ENCODE results near the gene CTNNBL1.

CTNNBL1 gene, protein sequence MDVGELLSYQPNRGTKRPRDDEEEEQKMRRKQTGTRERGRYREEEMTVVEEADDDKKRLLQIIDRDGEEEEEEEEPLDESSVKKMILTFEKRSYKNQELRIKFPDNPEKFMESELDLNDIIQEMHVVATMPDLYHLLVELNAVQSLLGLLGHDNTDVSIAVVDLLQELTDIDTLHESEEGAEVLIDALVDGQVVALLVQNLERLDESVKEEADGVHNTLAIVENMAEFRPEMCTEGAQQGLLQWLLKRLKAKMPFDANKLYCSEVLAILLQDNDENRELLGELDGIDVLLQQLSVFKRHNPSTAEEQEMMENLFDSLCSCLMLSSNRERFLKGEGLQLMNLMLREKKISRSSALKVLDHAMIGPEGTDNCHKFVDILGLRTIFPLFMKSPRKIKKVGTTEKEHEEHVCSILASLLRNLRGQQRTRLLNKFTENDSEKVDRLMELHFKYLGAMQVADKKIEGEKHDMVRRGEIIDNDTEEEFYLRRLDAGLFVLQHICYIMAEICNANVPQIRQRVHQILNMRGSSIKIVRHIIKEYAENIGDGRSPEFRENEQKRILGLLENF

DNA sequence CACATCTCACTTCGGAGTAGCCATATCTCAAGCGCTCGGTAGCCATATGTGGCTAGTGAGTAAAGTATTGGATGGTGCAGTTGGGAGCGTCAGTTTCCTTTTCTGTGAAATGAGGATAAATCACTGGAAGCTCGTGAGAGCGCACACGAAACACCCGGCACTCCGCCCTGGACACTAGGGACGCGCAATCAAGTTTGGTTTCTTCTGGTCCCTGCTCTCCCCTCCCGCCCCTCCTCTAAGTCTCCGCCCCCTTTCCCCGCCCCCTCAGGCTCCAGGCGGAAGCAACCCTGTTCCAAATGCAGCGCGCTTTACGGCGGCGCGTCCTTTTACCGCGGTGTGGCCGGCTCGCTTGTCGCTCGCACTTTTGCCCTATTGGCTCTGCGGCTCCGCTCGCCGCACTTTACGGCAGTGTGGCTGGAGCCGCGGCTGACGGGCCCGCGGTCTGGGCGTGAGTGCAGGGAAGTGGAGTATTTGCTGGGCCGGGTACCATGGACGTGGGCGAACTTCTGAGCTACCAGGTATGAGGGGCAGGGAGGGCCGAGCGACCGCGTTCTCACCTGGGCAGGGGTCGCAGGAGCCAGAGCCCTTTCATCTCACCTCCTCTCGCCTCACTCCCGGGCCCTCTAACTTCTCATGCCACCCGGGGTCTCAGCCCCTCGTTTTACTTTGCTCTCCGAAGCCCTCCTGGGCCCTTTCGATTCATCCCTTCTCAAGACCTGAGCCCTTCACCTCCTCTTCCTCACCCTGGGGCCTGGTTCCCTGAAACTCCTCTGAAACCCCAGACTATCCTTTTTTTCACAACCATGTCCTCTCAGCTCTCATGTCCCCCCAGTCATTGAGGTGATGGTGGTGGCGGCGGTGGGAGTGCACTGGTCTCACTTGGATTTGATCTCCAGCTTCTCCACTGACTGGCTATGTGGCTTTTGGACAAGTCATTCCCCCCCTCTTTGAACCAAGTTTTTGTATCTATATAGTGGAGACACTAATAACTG, at the start of gene CTNNBL1:
CTNNBL1 (plus strand) TSS at position 396 of the 992 bp plus-strand sequence; CDS start at position 489, 93 bp downstream.
- peak within 1 kb of the TSS; percentile 98 for H3K4me3 ChIP-seq (ENCODE audit: low read depth, low read length)
- no peaks in the 10 kb centered on the region for H3K4me1 ChIP-seq (ENCODE audit: control insufficient read depth, insufficient read depth, low read length)
- no peaks in the 10 kb centered on the region for H3K36me3 ChIP-seq (ENCODE audit: control insufficient read depth, insufficient read depth, low read length)
- no peaks in the 10 kb centered on the region for H3K9me3 ChIP-seq (ENCODE audit: control insufficient read depth, insufficient read depth, low read length)
- no peaks in the 10 kb centered on the region for H3K27me3 ChIP-seq (ENCODE audit: control insufficient read depth, insufficient read depth, low read length)
- H3K9ac ChIP-seq (ENCODE audit: low read depth, low read length), result peak within 1 kb of the TSS; percentile 94

DNA sequence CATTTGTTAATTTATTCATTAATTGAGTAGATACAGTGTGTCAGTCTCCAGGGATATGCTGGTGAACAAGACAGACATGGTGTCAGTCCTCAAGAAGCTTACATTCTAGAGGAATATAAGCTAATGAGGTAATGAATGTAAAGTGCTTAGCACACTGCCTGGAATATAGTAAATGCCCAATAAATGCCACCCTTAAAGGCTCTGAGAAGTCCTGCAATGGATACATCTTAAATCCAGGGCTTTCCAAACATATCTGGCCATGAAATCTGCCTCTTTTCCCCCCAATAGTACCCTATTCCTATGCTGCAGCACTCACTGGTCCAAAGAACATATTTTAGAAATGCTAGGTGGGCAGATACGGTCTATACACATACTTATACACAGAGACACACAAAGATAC, 49.2 kb upstream of the CTNNBL1 start:
- no peak overlapping the region for H3K9ac ChIP-seq (ENCODE audit: low read depth, low read length)
- peaks cover 2% of the 10 kb centered on the region for H3K27me3 ChIP-seq (ENCODE audit: control insufficient read depth, insufficient read depth, low read length)
- no peaks in the 10 kb centered on the region for H3K4me1 ChIP-seq (ENCODE audit: control insufficient read depth, insufficient read depth, low read length)
- H3K4me3 ChIP-seq (ENCODE audit: low read depth, low read length), result no peak overlapping the region
- H3K36me3 ChIP-seq (ENCODE audit: control insufficient read depth, insufficient read depth, low read length), result no peaks in the 10 kb centered on the region
- no peaks in the 10 kb centered on the region for H3K9me3 ChIP-seq (ENCODE audit: control insufficient read depth, insufficient read depth, low read length)

DNA sequence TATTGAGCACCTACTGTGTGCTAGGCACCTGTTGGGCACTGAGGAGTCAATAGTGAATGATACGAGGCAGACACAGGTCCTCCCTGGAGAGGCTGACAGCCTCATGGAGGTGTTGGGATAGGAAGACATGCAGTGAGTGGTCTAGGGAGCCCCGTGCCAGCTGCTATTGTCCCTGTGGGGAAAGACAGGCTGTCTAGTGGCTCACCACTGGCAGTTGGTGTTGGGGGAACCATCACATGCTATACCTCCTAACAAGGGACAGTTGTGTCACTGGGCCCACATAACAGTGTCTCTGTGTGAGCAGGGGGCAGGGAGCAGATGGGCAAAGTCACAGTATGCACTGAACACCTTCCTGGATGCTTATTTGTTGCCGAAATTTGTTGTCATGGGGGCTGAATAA, 45.9 kb upstream of the CTNNBL1 start:
- H3K4me3 ChIP-seq (ENCODE audit: low read depth, low read length), result no peak overlapping the region
- no peaks in the 10 kb centered on the region for H3K4me1 ChIP-seq (ENCODE audit: control insufficient read depth, insufficient read depth, low read length)
- peaks cover 2% of the 10 kb centered on the region for H3K27me3 ChIP-seq (ENCODE audit: control insufficient read depth, insufficient read depth, low read length)
- H3K9me3 ChIP-seq (ENCODE audit: control insufficient read depth, insufficient read depth, low read length), result no peaks in the 10 kb centered on the region
- H3K36me3 ChIP-seq (ENCODE audit: control insufficient read depth, insufficient read depth, low read length), result no peaks in the 10 kb centered on the region
- H3K9ac ChIP-seq (ENCODE audit: low read depth, low read length), result no peak overlapping the region

DNA sequence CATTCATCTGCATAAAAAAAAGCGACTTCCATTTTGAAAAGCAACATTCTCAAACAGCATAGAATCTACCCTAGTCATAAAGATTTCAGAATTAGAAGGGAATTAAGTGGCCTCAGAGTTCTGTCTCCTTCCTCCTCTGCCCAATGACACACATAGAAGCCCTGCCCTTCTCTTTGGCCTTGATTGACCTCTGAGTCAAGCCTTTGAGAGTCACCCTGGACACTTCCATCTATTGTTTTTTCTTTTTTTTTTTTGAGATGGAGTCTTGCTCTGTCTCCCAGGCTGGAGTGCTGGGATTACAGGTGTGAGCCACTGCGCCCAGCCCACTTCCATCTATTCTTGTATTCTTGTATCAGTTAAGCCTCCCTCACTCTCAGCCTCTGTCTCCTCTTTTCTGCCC, 44.8 kb upstream of the CTNNBL1 start:
- Histone ChIP-seq H3K4me1 (ENCODE audit: control insufficient read depth, insufficient read depth, low read length) (no peaks in the 10 kb centered on the region), H3K27me3 (ENCODE audit: control insufficient read depth, insufficient read depth, low read length) (peaks cover 2% of the 10 kb centered on the region), H3K9me3 (ENCODE audit: control insufficient read depth, insufficient read depth, low read length) (no peaks in the 10 kb centered on the region), H3K36me3 (ENCODE audit: control insufficient read depth, insufficient read depth, low read length) (no peaks in the 10 kb centered on the region), H3K9ac (ENCODE audit: low read depth, low read length) (no peak overlapping the region), H3K4me3 (ENCODE audit: low read depth, low read length) (no peak overlapping the region)

DNA sequence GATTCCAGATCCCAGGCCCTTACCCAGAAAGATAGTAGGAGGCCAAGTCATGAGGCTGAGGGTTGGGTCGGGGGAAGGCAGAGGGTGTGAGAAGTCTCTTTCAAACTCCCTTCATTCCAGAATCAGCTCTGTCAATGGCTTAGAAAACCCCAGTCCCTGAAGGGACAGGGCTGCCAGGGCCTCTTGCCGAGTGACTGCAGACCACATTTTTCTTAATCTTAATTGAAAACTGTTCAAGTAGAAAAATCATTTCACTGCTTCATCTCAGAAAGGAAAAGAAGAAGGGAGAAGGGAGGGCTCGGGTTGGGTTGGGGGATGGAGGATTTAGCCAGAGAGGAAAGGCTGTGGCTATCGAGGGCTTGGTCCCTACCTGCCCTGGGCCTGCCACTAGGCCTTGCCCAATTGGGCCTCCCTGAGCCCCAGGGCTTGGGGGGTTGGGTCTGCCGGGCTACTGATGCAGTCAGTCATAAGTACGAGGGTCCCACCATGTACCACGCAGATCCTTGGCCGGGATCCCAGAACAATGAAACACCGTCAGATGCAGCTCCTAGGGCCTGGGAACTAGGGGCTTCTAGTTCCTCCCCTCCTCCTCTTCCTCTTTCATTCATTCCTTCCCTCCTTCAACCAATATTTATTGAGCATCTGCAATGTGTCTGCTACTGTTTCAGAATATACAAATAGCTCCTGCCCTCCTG, 44.0 kb upstream of the CTNNBL1 start:
- Histone ChIP-seq H3K36me3 (ENCODE audit: control insufficient read depth, insufficient read depth, low read length) (no peaks in the 10 kb centered on the region), H3K4me3 (ENCODE audit: low read depth, low read length) (no peak overlapping the region), H3K9me3 (ENCODE audit: control insufficient read depth, insufficient read depth, low read length) (no peaks in the 10 kb centered on the region), H3K4me1 (ENCODE audit: control insufficient read depth, insufficient read depth, low read length) (no peaks in the 10 kb centered on the region), H3K9ac (ENCODE audit: low read depth, low read length) (no peak overlapping the region), H3K27me3 (ENCODE audit: control insufficient read depth, insufficient read depth, low read length) (no peaks in the 10 kb centered on the region)

DNA sequence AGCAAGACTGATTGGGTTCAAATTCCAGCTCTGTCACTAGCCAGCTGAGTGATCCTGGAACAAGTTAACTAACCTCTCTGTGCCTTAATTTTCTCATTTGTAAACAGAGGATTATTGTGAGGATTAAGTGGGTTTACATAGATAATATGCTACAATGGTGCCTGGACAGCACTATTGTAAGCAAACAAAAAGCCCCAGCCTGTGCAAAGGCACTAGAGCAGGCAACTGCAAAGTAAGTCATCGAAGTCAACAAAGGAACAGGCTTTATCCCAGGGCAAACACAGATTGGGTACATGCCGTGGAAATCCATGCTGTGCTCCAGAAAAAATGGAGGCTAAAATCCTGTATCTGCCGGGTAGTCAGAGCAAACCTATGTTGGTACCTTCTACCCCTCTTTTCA, 43.2 kb upstream of the CTNNBL1 start:
- H3K9ac ChIP-seq (ENCODE audit: low read depth, low read length), result no peak overlapping the region
- H3K27me3 ChIP-seq (ENCODE audit: control insufficient read depth, insufficient read depth, low read length), result no peaks in the 10 kb centered on the region
- H3K9me3 ChIP-seq (ENCODE audit: control insufficient read depth, insufficient read depth, low read length), result no peaks in the 10 kb centered on the region
- H3K36me3 ChIP-seq (ENCODE audit: control insufficient read depth, insufficient read depth, low read length), result no peaks in the 10 kb centered on the region
- H3K4me3 ChIP-seq (ENCODE audit: low read depth, low read length), result no peak overlapping the region
- H3K4me1 ChIP-seq (ENCODE audit: control insufficient read depth, insufficient read depth, low read length), result no peaks in the 10 kb centered on the region

DNA sequence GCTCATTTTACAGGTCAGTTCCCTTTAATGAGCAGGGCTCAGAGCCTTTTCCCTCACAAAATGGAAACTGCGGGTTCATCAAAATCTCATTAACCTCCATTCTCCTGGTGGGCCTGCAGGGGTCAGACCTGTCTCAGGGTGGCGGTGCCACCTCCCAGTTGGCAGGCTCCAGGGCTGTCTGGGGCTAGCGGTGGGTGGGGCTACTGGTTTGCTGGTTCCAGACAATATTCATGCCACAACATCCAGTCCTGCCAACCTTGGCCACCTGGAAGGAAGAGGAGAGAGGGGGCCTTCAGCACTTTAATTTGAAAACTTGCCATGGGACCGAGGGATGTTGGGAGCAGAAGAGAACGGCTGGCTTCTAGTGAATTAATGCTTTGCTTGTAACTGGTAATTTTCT, 41.9 kb upstream of the CTNNBL1 start:
- H3K4me1 ChIP-seq (ENCODE audit: control insufficient read depth, insufficient read depth, low read length), result no peaks in the 10 kb centered on the region
- H3K36me3 ChIP-seq (ENCODE audit: control insufficient read depth, insufficient read depth, low read length), result no peaks in the 10 kb centered on the region
- H3K9ac ChIP-seq (ENCODE audit: low read depth, low read length), result peak overlapping the region; percentile 26
- no peaks in the 10 kb centered on the region for H3K9me3 ChIP-seq (ENCODE audit: control insufficient read depth, insufficient read depth, low read length)
- H3K27me3 ChIP-seq (ENCODE audit: control insufficient read depth, insufficient read depth, low read length), result no peaks in the 10 kb centered on the region
- H3K4me3 ChIP-seq (ENCODE audit: low read depth, low read length), result no peak overlapping the region

DNA sequence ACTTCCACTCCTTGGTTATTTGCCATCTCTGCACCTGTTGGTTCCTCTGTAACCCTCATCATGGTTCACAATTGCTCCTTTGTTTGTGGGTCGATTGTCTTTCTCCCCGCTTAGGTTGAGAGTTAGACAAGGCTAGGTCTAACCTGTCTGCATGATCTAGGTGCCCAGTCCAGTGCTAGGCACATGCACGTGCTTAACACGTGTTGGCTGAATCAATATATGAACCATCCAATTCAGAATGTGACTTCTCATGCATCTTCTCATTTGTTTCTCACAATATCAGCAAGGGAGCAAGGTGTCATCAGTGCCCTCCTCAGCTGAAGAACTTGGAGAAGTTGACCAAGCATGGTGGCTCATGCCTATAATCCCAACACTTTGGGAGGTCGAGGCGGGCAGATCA, 36.9 kb upstream of the CTNNBL1 start:
- H3K27me3 ChIP-seq (ENCODE audit: control insufficient read depth, insufficient read depth, low read length), result no peaks in the 10 kb centered on the region
- no peaks in the 10 kb centered on the region for H3K9me3 ChIP-seq (ENCODE audit: control insufficient read depth, insufficient read depth, low read length)
- peaks cover 1% of the 10 kb centered on the region for H3K4me1 ChIP-seq (ENCODE audit: control insufficient read depth, insufficient read depth, low read length)
- H3K4me3 ChIP-seq (ENCODE audit: low read depth, low read length), result no peak overlapping the region
- H3K36me3 ChIP-seq (ENCODE audit: control insufficient read depth, insufficient read depth, low read length), result no peaks in the 10 kb centered on the region
- no peak overlapping the region for H3K9ac ChIP-seq (ENCODE audit: low read depth, low read length)

DNA sequence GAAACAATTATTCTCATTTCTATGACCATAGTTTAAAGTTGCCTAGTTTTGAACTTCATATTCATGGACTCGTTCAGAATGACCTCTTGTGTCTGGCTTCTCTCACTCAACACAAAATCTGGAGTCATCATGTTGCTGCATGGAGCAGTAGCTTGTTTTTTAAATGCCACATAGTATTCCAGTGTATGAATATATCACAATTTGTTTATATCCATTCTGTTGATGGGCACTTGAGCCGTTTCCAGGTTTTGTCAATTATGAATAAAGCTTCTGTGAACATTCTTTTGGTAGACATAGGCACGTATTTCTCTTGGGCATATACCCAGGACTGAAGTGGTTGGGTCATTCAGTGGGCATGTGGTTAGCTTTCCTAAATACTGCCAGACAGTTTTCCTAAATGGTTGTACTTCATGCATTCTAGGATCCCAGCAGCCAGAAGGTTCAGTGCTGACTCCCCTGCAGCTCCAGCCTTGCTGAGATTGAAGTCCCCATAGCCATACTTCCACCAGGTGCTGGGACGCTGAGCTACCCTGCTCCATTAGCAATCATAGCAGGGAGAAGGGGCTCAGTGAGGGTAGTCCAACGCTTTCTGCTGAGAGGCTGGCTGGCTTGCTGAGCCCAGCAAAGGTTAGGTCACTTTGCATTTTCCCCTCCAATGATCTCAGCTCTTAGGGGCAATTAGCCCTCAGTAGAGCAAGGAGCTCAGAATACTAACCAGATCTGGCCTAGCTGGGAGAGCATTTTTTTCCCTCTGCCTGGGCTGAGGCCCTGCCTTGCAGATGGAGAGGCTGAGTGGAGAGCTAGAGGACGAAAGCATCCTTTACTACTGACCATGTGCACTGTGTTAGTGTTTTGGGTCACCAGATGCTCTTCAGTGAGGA, 35.7 kb upstream of the CTNNBL1 start:
- peaks cover 7% of the 10 kb centered on the region for H3K4me1 ChIP-seq (ENCODE audit: control insufficient read depth, insufficient read depth, low read length)
- no peaks in the 10 kb centered on the region for H3K36me3 ChIP-seq (ENCODE audit: control insufficient read depth, insufficient read depth, low read length)
- H3K4me3 ChIP-seq (ENCODE audit: low read depth, low read length), result no peak overlapping the region
- no peak overlapping the region for H3K9ac ChIP-seq (ENCODE audit: low read depth, low read length)
- no peaks in the 10 kb centered on the region for H3K27me3 ChIP-seq (ENCODE audit: control insufficient read depth, insufficient read depth, low read length)
- H3K9me3 ChIP-seq (ENCODE audit: control insufficient read depth, insufficient read depth, low read length), result no peaks in the 10 kb centered on the region

DNA sequence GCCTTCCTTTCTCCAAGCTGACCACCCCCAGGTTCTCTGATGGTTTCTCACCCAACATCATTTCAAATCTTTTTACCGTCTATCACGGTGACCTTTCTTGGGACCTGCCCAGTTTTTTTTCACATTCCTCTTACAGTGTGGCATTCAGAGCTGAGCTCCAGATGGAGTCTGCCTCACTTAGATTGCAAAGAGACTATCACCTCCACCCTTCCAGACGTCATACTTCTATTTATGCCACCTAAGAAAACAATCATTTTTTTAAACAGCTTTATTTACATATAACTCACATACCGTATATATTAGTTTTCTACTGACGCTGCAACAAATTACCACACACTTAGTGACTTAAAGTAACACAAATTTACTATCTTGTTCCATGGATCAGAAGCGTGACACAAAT, 32.3 kb upstream of the CTNNBL1 start:
- H3K36me3 ChIP-seq (ENCODE audit: control insufficient read depth, insufficient read depth, low read length), result no peaks in the 10 kb centered on the region
- no peaks in the 10 kb centered on the region for H3K9me3 ChIP-seq (ENCODE audit: control insufficient read depth, insufficient read depth, low read length)
- no peaks in the 10 kb centered on the region for H3K27me3 ChIP-seq (ENCODE audit: control insufficient read depth, insufficient read depth, low read length)
- H3K4me1 ChIP-seq (ENCODE audit: control insufficient read depth, insufficient read depth, low read length), result peaks cover 7% of the 10 kb centered on the region
- H3K4me3 ChIP-seq (ENCODE audit: low read depth, low read length), result no peak overlapping the region
- H3K9ac ChIP-seq (ENCODE audit: low read depth, low read length), result no peak overlapping the region
